IPS DF 4.7 (cell line): ENCODE measurements around the gene SEZ6L.

Experiments used
- DNase-seq: peaks from one replicate; pipeline ENCODE4 v3.0.0-alpha.2; 2013; ENCODE audit warnings: low spot score; ENCODE audit errors: extremely low read depth

SEZ6L gene

GRCh38 chr22:26418620-26419019 lies 249.4 kb downstream of the SEZ6L start:
- no peak for DNase-seq

GRCh38 chr22:26426924-26427323 lies 257.7 kb downstream of the SEZ6L start:
- no peak for DNase-seq

- no peak for DNase-seq
Observed at GRCh38 chr22:26428515-26429457, 259.5 kb downstream of the SEZ6L start, which contains the start of gene ASPHD2. Gene ASPHD2 (plus strand): TSS chr22:26429260. CDS start chr22:26433616, 4,356 bp downstream.

GRCh38 chr22:26429458-26430286 lies 260.4 kb downstream of the SEZ6L start:
- DNase-seq = no peak

- DNase-seq = no peak
Observed at GRCh38 chr22:26430600-26430999, 261.3 kb downstream of the SEZ6L start.

GRCh38 chr22:26431261-26431995 lies 262.2 kb downstream of the SEZ6L start:
- no peak for DNase-seq

- DNase-seq = no peak
Observed at GRCh38 chr22:26432619-26433311, 263.5 kb downstream of the SEZ6L start.
